ENCODE results near the gene SLC4A4.

The SLC4A4 gene

GRCh38 chr4:71607109-71607508 is 268.3 kb downstream of the SLC4A4 start:
- TF ChIP-seq BCL11B (tag by site-specific recombination; IDR thresholded peaks at IDR 0.05; ENCODE audit: low read depth), result no peak
- no peak for TF ChIP-seq ZNF211 (tag by site-specific recombination; IDR thresholded peaks at IDR 0.05; ENCODE audit: low read depth)
- TF ChIP-seq SP2 (tag by site-specific recombination; IDR thresholded peaks at IDR 0.05), result no peak
- TF ChIP-seq ZNF629 (tag by site-specific recombination; IDR thresholded peaks at IDR 0.05), result no peak
- TF ChIP-seq ZNF10 (tag by site-specific recombination; IDR thresholded peaks at IDR 0.05), result no peak
- ChIA-PET CTCF (no interaction called here), POLR2A (no interaction called here)
- H3K4me3 ChIP-seq (ENCODE audit: low read depth, low read length), result no peak overlapping the region
- no peaks in the 10 kb centered on the region for H3K4me1 ChIP-seq (ENCODE audit: control insufficient read depth, insufficient read depth, low read length)
- H3K9me3 ChIP-seq (ENCODE audit: control insufficient read depth, insufficient read depth, low read depth, low read length), result no peaks in the 10 kb centered on the region
- H3K27ac ChIP-seq (ENCODE audit: extremely low read depth, low read depth, low read length), result no peak overlapping the region
- H3K36me3 ChIP-seq (ENCODE audit: control insufficient read depth in 2 of 2, insufficient read depth in 1 of 2, low read length in 2 of 2), result no peaks in the 10 kb centered on the region

GRCh38 chr4:71607780-71608677 is 269.2 kb downstream of the SLC4A4 start:
- ChIA-PET CTCF (interaction anchor here (0.7 kb wide), 1 partner anchor 26 kb away, joined by 4 read pairs; no protein-coding TSS in a partner anchor), POLR2A (no interaction called here)
- H3K27ac ChIP-seq (ENCODE audit: extremely low read depth, low read depth, low read length), result no peak overlapping the region
- TF ChIP-seq ZNF48 (tag by site-specific recombination; IDR thresholded peaks at IDR 0.05) (no peak), ZNF174 (tag by site-specific recombination; IDR thresholded peaks at IDR 0.05) (no peak), BCL6B (tag by site-specific recombination; IDR thresholded peaks at IDR 0.05) (no peak), ZNF157 (tag by site-specific recombination; IDR thresholded peaks at IDR 0.05) (no peak), ZNF623 (tag by site-specific recombination; IDR thresholded peaks at IDR 0.05) (no peak), HOXC10 (CRISPR knock-in tag; IDR thresholded peaks at IDR 0.05) (no peak), MEIS1 (CRISPR knock-in tag; IDR thresholded peaks at IDR 0.05; ENCODE audit: borderline replicate concordance) (no peak), ZNF391 (tag by site-specific recombination; IDR thresholded peaks at IDR 0.05; ENCODE audit: borderline replicate concordance, low read depth) (no peak), SETDB1 (IDR thresholded peaks at IDR 0.05; ENCODE audit: insufficient read length, low read length) (no peak), ZNF221 (tag by site-specific recombination; IDR thresholded peaks at IDR 0.05; ENCODE audit: borderline replicate concordance) (no peak)
- no peaks in the 10 kb centered on the region for H3K36me3 ChIP-seq (ENCODE audit: control insufficient read depth in 2 of 2, insufficient read depth in 1 of 2, low read length in 2 of 2)
- no peaks in the 10 kb centered on the region for H3K9me3 ChIP-seq (ENCODE audit: control insufficient read depth, insufficient read depth, low read depth, low read length)
- no peaks in the 10 kb centered on the region for H3K4me1 ChIP-seq (ENCODE audit: control insufficient read depth, insufficient read depth, low read length)
- H3K4me3 ChIP-seq (ENCODE audit: low read depth, low read length), result no peak overlapping the region

- no peaks in the 10 kb centered on the region for H3K9me3 ChIP-seq (ENCODE audit: control insufficient read depth, insufficient read depth, low read depth, low read length)
- no peak overlapping the region for H3K27ac ChIP-seq (ENCODE audit: extremely low read depth, low read depth, low read length)
- H3K36me3 ChIP-seq (ENCODE audit: control insufficient read depth in 2 of 2, insufficient read depth in 1 of 2, low read length in 2 of 2), result no peaks in the 10 kb centered on the region
- CTCF ChIA-PET, result interaction anchor here (0.7 kb wide), 1 partner anchor 27 kb away, joined by 4 read pairs; no protein-coding TSS in a partner anchor
- H3K4me3 ChIP-seq (ENCODE audit: low read depth, low read length), result no peak overlapping the region
- POLR2A ChIA-PET, result no interaction called here
- no peaks in the 10 kb centered on the region for H3K4me1 ChIP-seq (ENCODE audit: control insufficient read depth, insufficient read depth, low read length)
- TF ChIP-seq TCF7L2 (IDR thresholded peaks at IDR 0.05; ENCODE audit: borderline replicate concordance, low read depth, low read length) (no peak), BCL6B (tag by site-specific recombination; IDR thresholded peaks at IDR 0.05) (no peak), ZNF146 (tag by site-specific recombination; IDR thresholded peaks at IDR 0.05) (no peak), ZNF26 (tag by site-specific recombination; IDR thresholded peaks at IDR 0.05) (no peak), ZNF830 (tag by site-specific recombination; IDR thresholded peaks at IDR 0.05; ENCODE audit: low read depth) (no peak), ZSCAN18 (tag by site-specific recombination; IDR thresholded peaks at IDR 0.05) (no peak), ZNF664 (tag by site-specific recombination; IDR thresholded peaks at IDR 0.05) (no peak), GFI1B (tag by site-specific recombination; IDR thresholded peaks at IDR 0.05) (no peak), KLF7 (tag by site-specific recombination; IDR thresholded peaks at IDR 0.05; ENCODE audit: borderline replicate concordance) (no peak), INSM2 (tag by site-specific recombination; IDR thresholded peaks at IDR 0.05) (no peak), HOXA7 (CRISPR knock-in tag; IDR thresholded peaks at IDR 0.05; ENCODE audit: borderline replicate concordance) (no peak)
Observed at GRCh38 chr4:71608678-71609071, 269.9 kb downstream of the SLC4A4 start.

Data from HEK293 (cell line).